HL-60 (cell line): Measurements from ENCODE around the gene STARD10.
"Not testable (repeated sequence)": the region's sequence is repeated elsewhere in the genome, so short reads cannot be mapped to it uniquely, and the experiment has no call there.

ENCODE experiments used
- POLR2AphosphoS5 ChIP-seq: IDR thresholded peaks from 2 replicates; pipeline ENCODE4 v1.6.1; 2012; ENCODE audit warnings: low read depth
- TF ChIP-seq, protein P1 (sequence below): IDR thresholded peaks from one replicate; pipeline ENCODE4 v1.5.1; 2011; ENCODE audit warnings: low read length, control low read depth, inconsistent platforms; ENCODE audit not compliant: insufficient read depth

DNA sequence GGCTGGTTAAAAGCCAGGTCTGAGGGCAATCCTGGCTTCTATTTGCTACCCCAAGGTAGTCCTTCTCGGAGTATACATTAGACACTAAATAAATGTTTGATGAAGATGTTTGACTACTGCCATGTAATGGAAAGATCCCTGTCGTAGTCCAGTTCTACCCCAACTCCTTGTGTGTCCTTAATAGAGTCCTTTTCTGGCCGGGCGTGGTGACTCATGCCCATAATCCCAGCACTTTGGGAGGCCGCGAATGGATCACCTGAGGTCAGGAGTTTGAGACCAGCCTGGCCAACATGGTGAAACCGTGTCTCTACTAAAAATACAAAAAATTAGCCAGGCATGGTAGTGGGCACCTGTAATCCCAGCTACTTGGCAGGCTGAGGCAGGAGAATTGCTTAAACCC is 2.6 kb downstream of the STARD10 start:
- TF ChIP-seq, protein P1, sequence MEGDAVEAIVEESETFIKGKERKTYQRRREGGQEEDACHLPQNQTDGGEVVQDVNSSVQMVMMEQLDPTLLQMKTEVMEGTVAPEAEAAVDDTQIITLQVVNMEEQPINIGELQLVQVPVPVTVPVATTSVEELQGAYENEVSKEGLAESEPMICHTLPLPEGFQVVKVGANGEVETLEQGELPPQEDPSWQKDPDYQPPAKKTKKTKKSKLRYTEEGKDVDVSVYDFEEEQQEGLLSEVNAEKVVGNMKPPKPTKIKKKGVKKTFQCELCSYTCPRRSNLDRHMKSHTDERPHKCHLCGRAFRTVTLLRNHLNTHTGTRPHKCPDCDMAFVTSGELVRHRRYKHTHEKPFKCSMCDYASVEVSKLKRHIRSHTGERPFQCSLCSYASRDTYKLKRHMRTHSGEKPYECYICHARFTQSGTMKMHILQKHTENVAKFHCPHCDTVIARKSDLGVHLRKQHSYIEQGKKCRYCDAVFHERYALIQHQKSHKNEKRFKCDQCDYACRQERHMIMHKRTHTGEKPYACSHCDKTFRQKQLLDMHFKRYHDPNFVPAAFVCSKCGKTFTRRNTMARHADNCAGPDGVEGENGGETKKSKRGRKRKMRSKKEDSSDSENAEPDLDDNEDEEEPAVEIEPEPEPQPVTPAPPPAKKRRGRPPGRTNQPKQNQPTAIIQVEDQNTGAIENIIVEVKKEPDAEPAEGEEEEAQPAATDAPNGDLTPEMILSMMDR = not testable (repeated sequence)
- not testable (repeated sequence) for TF ChIP-seq POLR2AphosphoS5
